HL-60 (cell line): ENCODE measurements around the gene IGF2R.

Experiments
- DNase-seq, 2 experiments: peaks; one replicate each; pipeline ENCODE4 v3.0.0-alpha.2; 2010 to 2020; ENCODE audit warnings: low read depth in 1 of 2, low spot score in 1 of 2
- H3K27ac ChIP-seq: fragments of 250-450 bp; sonication (Bioruptor Pico); replicated peaks from 2 replicates; pipeline ENCODE4 v1.5.1; 2020; ENCODE audit warnings: mild to moderate bottlenecking, moderate library complexity
- H3K27me3 ChIP-seq: fragments of 250-450 bp; sonication (Bioruptor Pico); 2 replicates; pipeline ENCODE4 v1.5.1; 2021; ENCODE audit warnings: mild to moderate bottlenecking, moderate library complexity; ENCODE audit not compliant: insufficient read depth, poor library complexity, severe bottlenecking
- H3K4me3 ChIP-seq: replicated peaks from 2 replicates; pipeline ENCODE4 v1.5.1; 2011; ENCODE audit warnings: mild to moderate bottlenecking, control low read depth, low read length; ENCODE audit not compliant: insufficient read depth
- GABPA ChIP-seq: IDR thresholded peaks from 2 replicates; pipeline ENCODE4 v1.6.1; 2012; ENCODE audit warnings: low read depth
- POLR2AphosphoS5 ChIP-seq: IDR thresholded peaks from 2 replicates; pipeline ENCODE4 v1.6.1; 2012; ENCODE audit warnings: low read depth
- SPI1 ChIP-seq: IDR thresholded peaks from 2 replicates; pipeline ENCODE4 v1.6.1; 2012; ENCODE audit warnings: low read depth, mild to moderate bottlenecking, borderline replicate concordance
- TF ChIP-seq, protein P1 (sequence below): IDR thresholded peaks from one replicate; pipeline ENCODE4 v1.5.1; 2011; ENCODE audit warnings: low read length, control low read depth, inconsistent platforms; ENCODE audit not compliant: insufficient read depth
- TF ChIP-seq, protein P2 (sequence below): IDR thresholded peaks from 2 replicates; pipeline ENCODE4 v1.6.1; 2012; ENCODE audit warnings: low read depth; ENCODE audit not compliant: insufficient replicate concordance

IGF2R gene

GRCh38 chr6:160036790-160037206 is 67.9 kb downstream of the IGF2R start:
- H3K27me3 ChIP-seq: no peaks in the 10 kb centered on the region
- H3K27ac ChIP-seq: no peak overlapping the region
- no peak for DNase-seq
- no peak overlapping the region for H3K4me3 ChIP-seq
- TF ChIP-seq, protein P1, sequence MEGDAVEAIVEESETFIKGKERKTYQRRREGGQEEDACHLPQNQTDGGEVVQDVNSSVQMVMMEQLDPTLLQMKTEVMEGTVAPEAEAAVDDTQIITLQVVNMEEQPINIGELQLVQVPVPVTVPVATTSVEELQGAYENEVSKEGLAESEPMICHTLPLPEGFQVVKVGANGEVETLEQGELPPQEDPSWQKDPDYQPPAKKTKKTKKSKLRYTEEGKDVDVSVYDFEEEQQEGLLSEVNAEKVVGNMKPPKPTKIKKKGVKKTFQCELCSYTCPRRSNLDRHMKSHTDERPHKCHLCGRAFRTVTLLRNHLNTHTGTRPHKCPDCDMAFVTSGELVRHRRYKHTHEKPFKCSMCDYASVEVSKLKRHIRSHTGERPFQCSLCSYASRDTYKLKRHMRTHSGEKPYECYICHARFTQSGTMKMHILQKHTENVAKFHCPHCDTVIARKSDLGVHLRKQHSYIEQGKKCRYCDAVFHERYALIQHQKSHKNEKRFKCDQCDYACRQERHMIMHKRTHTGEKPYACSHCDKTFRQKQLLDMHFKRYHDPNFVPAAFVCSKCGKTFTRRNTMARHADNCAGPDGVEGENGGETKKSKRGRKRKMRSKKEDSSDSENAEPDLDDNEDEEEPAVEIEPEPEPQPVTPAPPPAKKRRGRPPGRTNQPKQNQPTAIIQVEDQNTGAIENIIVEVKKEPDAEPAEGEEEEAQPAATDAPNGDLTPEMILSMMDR: no peak
- TF ChIP-seq GABPA: no peak
- TF ChIP-seq POLR2AphosphoS5: no peak
- TF ChIP-seq SPI1: no peak
- TF ChIP-seq, protein P2, sequence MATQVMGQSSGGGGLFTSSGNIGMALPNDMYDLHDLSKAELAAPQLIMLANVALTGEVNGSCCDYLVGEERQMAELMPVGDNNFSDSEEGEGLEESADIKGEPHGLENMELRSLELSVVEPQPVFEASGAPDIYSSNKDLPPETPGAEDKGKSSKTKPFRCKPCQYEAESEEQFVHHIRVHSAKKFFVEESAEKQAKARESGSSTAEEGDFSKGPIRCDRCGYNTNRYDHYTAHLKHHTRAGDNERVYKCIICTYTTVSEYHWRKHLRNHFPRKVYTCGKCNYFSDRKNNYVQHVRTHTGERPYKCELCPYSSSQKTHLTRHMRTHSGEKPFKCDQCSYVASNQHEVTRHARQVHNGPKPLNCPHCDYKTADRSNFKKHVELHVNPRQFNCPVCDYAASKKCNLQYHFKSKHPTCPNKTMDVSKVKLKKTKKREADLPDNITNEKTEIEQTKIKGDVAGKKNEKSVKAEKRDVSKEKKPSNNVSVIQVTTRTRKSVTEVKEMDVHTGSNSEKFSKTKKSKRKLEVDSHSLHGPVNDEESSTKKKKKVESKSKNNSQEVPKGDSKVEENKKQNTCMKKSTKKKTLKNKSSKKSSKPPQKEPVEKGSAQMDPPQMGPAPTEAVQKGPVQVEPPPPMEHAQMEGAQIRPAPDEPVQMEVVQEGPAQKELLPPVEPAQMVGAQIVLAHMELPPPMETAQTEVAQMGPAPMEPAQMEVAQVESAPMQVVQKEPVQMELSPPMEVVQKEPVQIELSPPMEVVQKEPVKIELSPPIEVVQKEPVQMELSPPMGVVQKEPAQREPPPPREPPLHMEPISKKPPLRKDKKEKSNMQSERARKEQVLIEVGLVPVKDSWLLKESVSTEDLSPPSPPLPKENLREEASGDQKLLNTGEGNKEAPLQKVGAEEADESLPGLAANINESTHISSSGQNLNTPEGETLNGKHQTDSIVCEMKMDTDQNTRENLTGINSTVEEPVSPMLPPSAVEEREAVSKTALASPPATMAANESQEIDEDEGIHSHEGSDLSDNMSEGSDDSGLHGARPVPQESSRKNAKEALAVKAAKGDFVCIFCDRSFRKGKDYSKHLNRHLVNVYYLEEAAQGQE: no peak

DNA sequence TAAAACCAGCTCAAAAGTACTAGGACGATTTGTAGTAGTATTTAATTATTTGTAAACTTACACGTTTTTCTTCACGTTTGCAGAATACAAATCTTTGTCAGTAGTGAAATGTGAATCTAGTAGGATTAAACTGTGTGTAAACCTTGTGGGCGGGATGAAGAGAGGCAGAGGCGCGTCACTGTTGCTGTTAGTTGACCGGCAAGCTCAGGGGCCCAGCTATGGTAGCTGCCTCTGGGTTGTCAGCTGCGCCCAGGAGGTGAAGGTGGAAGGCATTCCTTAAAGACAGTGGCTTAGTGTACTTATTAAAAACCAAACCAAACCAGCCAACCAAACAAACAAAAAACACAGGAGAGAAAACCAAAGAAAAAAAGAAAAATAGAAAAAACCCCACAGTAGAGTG is 69.6 kb downstream of the IGF2R start:
- Histone ChIP-seq H3K27ac (no peak overlapping the region), H3K27me3 (no peaks in the 10 kb centered on the region), H3K4me3 (no peak overlapping the region)
- TF ChIP-seq GABPA: no peak
- TF ChIP-seq, protein P2: no peak
- TF ChIP-seq, protein P1: no peak
- TF ChIP-seq SPI1: no peak
- TF ChIP-seq POLR2AphosphoS5: no peak
- no peak for DNase-seq

GRCh38 chr6:160039441-160039840 is 70.6 kb downstream of the IGF2R start:
- DNase-seq: no peak
- H3K4me3 ChIP-seq: no peak overlapping the region
- TF ChIP-seq SPI1 (no peak), POLR2AphosphoS5 (no peak), GABPA (no peak)
- TF ChIP-seq, protein P2: no peak
- TF ChIP-seq, protein P1: no peak
- H3K27me3 ChIP-seq: no peaks in the 10 kb centered on the region
- no peak overlapping the region for H3K27ac ChIP-seq
